Measurements from ENCODE around the gene GLT1D1. TPM values are rescaled to one million over a fixed set of nuclear protein-coding genes. Genes with fewer than 3 reads are reported as not detected.

Gene GLT1D1
- polyA plus RNA-seq, 1 of the 3 experiments (the other 2 are of a cell fraction), result 0.05 TPM

GRCh38 chr12:128951448-128951847 is 98.2 kb downstream of the GLT1D1 start (continued):
- no peak for TF ChIP-seq CHD2 (IDR thresholded peaks at IDR 0.05; ENCODE audit: low read length, partially characterized antibody)
- no peak for TF ChIP-seq RCOR1 (IDR thresholded peaks at IDR 0.05; ENCODE audit: low read length)
- TF ChIP-seq EP300 (IDR thresholded peaks at IDR 0.05; ENCODE audit: borderline replicate concordance in 1 of 2, low read depth in 1 of 2, low read length in 1 of 2), result no peak
- no peak for TF ChIP-seq ZBTB33 (IDR thresholded peaks at IDR 0.05; ENCODE audit: borderline replicate concordance, low read depth)
- TF ChIP-seq NFIC (IDR thresholded peaks at IDR 0.05; ENCODE audit: borderline replicate concordance), result no peak
- TF ChIP-seq, protein P1, sequence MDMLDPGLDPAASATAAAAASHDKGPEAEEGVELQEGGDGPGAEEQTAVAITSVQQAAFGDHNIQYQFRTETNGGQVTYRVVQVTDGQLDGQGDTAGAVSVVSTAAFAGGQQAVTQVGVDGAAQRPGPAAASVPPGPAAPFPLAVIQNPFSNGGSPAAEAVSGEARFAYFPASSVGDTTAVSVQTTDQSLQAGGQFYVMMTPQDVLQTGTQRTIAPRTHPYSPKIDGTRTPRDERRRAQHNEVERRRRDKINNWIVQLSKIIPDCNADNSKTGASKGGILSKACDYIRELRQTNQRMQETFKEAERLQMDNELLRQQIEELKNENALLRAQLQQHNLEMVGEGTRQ (IDR thresholded peaks at IDR 0.05; ENCODE audit: borderline replicate concordance, low read depth, low read length), result no peak

- H3K9me2 ChIP-seq, result no peaks in the 10 kb centered on the region
- H3K36me3 ChIP-seq (replicated peaks in 1 of 2; ENCODE audit: control insufficient read depth in 1 of 2, insufficient read depth in 2 of 2, low read length in 1 of 2), result no peaks in the 10 kb centered on the region
- no peak overlapping the region for H3K4me2 ChIP-seq
- POLR2A ChIA-PET, result no interaction called here
- no peaks in the 10 kb centered on the region for H4K20me1 ChIP-seq (ENCODE audit: insufficient read depth)
- no peaks in the 10 kb centered on the region for H3K27me3 ChIP-seq (ENCODE audit: insufficient read depth)
- no peaks in the 10 kb centered on the region for H3F3A ChIP-seq (replicated peaks; ENCODE audit: insufficient read depth)
- CTCF ChIA-PET, result no interaction called here
- H3K4me3 ChIP-seq (ENCODE audit: low read depth in 2 of 2, low read length in 1 of 2), result no peak overlapping the region
- H3K4me1 ChIP-seq (ENCODE audit: control insufficient read depth in 1 of 2, insufficient read depth in 2 of 2, low read depth in 1 of 2, low read length in 1 of 2), result no peaks in the 10 kb centered on the region
- H3K9ac ChIP-seq, result no peak overlapping the region
- WGBS (ENCODE audit: low lambda C conversion rate), result 48% methylated on average over 7 of the region's 7 CpGs
- no peaks in the 10 kb centered on the region for H3K9me3 ChIP-seq
- H3K79me2 ChIP-seq (ENCODE audit: insufficient read depth), result no peaks in the 10 kb centered on the region
- no peak overlapping the region for H2AFZ ChIP-seq (ENCODE audit: low read depth)
- no peak for DNase-seq
- H3K27ac ChIP-seq (ENCODE audit: low read depth in 2 of 2, low read length in 1 of 2), result no peak overlapping the region
- no peak for TF ChIP-seq GATA2 (CRISPR knock-in tag; IDR thresholded peaks at IDR 0.05)
- TF ChIP-seq GABPA (IDR thresholded peaks at IDR 0.05; ENCODE audit: low read depth), result no peak
- TF ChIP-seq RAD21 (IDR thresholded peaks at IDR 0.05; ENCODE audit: low read length), result no peak
- TF ChIP-seq POLR2AphosphoS5 (IDR thresholded peaks at IDR 0.05; ENCODE audit: low read depth, low read length), result no peak
- no peak for TF ChIP-seq EZH2phosphoT487 (IDR thresholded peaks at IDR 0.05; ENCODE audit: borderline replicate concordance, low read depth)
- TF ChIP-seq, protein P2, sequence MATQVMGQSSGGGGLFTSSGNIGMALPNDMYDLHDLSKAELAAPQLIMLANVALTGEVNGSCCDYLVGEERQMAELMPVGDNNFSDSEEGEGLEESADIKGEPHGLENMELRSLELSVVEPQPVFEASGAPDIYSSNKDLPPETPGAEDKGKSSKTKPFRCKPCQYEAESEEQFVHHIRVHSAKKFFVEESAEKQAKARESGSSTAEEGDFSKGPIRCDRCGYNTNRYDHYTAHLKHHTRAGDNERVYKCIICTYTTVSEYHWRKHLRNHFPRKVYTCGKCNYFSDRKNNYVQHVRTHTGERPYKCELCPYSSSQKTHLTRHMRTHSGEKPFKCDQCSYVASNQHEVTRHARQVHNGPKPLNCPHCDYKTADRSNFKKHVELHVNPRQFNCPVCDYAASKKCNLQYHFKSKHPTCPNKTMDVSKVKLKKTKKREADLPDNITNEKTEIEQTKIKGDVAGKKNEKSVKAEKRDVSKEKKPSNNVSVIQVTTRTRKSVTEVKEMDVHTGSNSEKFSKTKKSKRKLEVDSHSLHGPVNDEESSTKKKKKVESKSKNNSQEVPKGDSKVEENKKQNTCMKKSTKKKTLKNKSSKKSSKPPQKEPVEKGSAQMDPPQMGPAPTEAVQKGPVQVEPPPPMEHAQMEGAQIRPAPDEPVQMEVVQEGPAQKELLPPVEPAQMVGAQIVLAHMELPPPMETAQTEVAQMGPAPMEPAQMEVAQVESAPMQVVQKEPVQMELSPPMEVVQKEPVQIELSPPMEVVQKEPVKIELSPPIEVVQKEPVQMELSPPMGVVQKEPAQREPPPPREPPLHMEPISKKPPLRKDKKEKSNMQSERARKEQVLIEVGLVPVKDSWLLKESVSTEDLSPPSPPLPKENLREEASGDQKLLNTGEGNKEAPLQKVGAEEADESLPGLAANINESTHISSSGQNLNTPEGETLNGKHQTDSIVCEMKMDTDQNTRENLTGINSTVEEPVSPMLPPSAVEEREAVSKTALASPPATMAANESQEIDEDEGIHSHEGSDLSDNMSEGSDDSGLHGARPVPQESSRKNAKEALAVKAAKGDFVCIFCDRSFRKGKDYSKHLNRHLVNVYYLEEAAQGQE (IDR thresholded peaks at IDR 0.05; ENCODE audit: low read depth, low read length), result no peak
- TF ChIP-seq JUND (IDR thresholded peaks at IDR 0.05), result no peak
- no peak for TF ChIP-seq EP300 (IDR thresholded peaks at IDR 0.05; ENCODE audit: borderline replicate concordance in 1 of 2, low read depth in 1 of 2, low read length in 1 of 2)
- TF ChIP-seq CHD2 (IDR thresholded peaks at IDR 0.05; ENCODE audit: low read length, partially characterized antibody), result no peak
- TF ChIP-seq RCOR1 (IDR thresholded peaks at IDR 0.05; ENCODE audit: low read length), result no peak
- TF ChIP-seq TCF12 (IDR thresholded peaks at IDR 0.05), result no peak
- no peak for TF ChIP-seq CTCF (IDR thresholded peaks at IDR 0.05)
- no peak for TF ChIP-seq RXRA (IDR thresholded peaks at IDR 0.05; ENCODE audit: borderline replicate concordance, low read depth)
- TF ChIP-seq TEAD4 (IDR thresholded peaks at IDR 0.05; ENCODE audit: borderline replicate concordance, insufficient read depth), result no peak
- no peak for TF ChIP-seq YY1 (IDR thresholded peaks at IDR 0.05; ENCODE audit: low read depth)
- TF ChIP-seq PBX3 (IDR thresholded peaks at IDR 0.05), result no peak
- TF ChIP-seq TAF1 (IDR thresholded peaks at IDR 0.05; ENCODE audit: borderline replicate concordance, low read depth, low read length), result no peak
- no peak for TF ChIP-seq NFIC (IDR thresholded peaks at IDR 0.05; ENCODE audit: borderline replicate concordance)
These were observed 103.5 kb downstream of the GLT1D1 start for GRCh38 chr12:128956755-128957154.
